ENCODE measurements around the gene WSCD2.

Gene WSCD2

GRCh38 chr12:108109504-108109903 lies 19.6 kb upstream of the WSCD2 start:
- no peak for DNase-seq (ENCODE audit: low spot score)

GRCh38 chr12:108109954-108110353 lies 19.1 kb upstream of the WSCD2 start:
- DNase-seq (ENCODE audit: low spot score): no peak

- no peak for DNase-seq (ENCODE audit: low spot score)
Measured at GRCh38 chr12:108110844-108111243, 18.2 kb upstream of the WSCD2 start.

- DNase-seq (ENCODE audit: low spot score): no peak
Measured at GRCh38 chr12:108112832-108113556, 16.1 kb upstream of the WSCD2 start.

- DNase-seq (ENCODE audit: low spot score): no peak
Measured at GRCh38 chr12:108115123-108116121, 13.7 kb upstream of the WSCD2 start.

- no peak for DNase-seq (ENCODE audit: low spot score)
Measured at GRCh38 chr12:108116254-108116653, 12.8 kb upstream of the WSCD2 start.

GRCh38 chr12:108116699-108117098 lies 12.4 kb upstream of the WSCD2 start:
- DNase-seq (ENCODE audit: low spot score): no peak

GRCh38 chr12:108117163-108117849 lies 11.8 kb upstream of the WSCD2 start:
- no peak for DNase-seq (ENCODE audit: low spot score)

- no peak for DNase-seq (ENCODE audit: low spot score)
Measured at GRCh38 chr12:108117902-108118301, 11.2 kb upstream of the WSCD2 start.

GRCh38 chr12:108119126-108119973 lies 9.7 kb upstream of the WSCD2 start:
- no peak for DNase-seq (ENCODE audit: low spot score)

- no peak for DNase-seq (ENCODE audit: low spot score)
Measured at GRCh38 chr12:108119974-108120862, 8.9 kb upstream of the WSCD2 start.

GRCh38 chr12:108120863-108121165 lies 8.3 kb upstream of the WSCD2 start:
- no peak for DNase-seq (ENCODE audit: low spot score)

- no peak for DNase-seq (ENCODE audit: low spot score)
Measured at GRCh38 chr12:108121320-108121719, 7.8 kb upstream of the WSCD2 start.

GRCh38 chr12:108121728-108122471 lies 7.2 kb upstream of the WSCD2 start:
- DNase-seq (ENCODE audit: low spot score): no peak

- DNase-seq (ENCODE audit: low spot score): no peak
Measured at GRCh38 chr12:108122644-108123043, 6.4 kb upstream of the WSCD2 start.

- DNase-seq (ENCODE audit: low spot score): no peak
Measured at GRCh38 chr12:108123402-108123801, 5.7 kb upstream of the WSCD2 start.

- DNase-seq (ENCODE audit: low spot score): no peak
Measured at GRCh38 chr12:108125073-108125472, 4.0 kb upstream of the WSCD2 start.

- no peak for DNase-seq (ENCODE audit: low spot score)
Measured at GRCh38 chr12:108126212-108126611, 2.9 kb upstream of the WSCD2 start.

GRCh38 chr12:108126990-108127501 lies 2.0 kb upstream of the WSCD2 start:
- no peak for DNase-seq (ENCODE audit: low spot score)

GRCh38 chr12:108127654-108128053 lies 1.4 kb upstream of the WSCD2 start:
- DNase-seq (ENCODE audit: low spot score): no peak

Data from kidney tubule cell (primary cell).